Skeletal muscle tissue (tissue), 4 donors: ENCODE results near the gene PBX1. TPM values are rescaled to one million over a fixed set of nuclear protein-coding genes. Genes with fewer than 3 reads are reported as not detected.

ENCODE experiments used
- H3K27ac ChIP-seq: one replicate; pipeline ENCODE4 v1.7.0; 2013; ENCODE audit warnings: mild to moderate bottlenecking, low read depth, low read length, inconsistent platforms
- H3K27me3 ChIP-seq, 3 donors: one replicate each; pipeline ENCODE4 v1.7.0; 2013; ENCODE audit warnings: low read length in 3 of 3; ENCODE audit not compliant: control insufficient read depth in 3 of 3, insufficient read depth in 3 of 3
- H3K36me3 ChIP-seq, 3 donors: one replicate each; pipeline ENCODE4 v1.7.0; 2013; ENCODE audit warnings: low read length in 3 of 3; ENCODE audit not compliant: control insufficient read depth in 3 of 3, insufficient read depth in 3 of 3
- H3K4me1 ChIP-seq, 3 donors: one replicate each; pipeline ENCODE4 v1.7.0; 2013; ENCODE audit warnings: low read length in 3 of 3, mild to moderate bottlenecking in 3 of 3; ENCODE audit not compliant: control insufficient read depth in 3 of 3, insufficient read depth in 3 of 3
- H3K4me3 ChIP-seq, 3 donors: one replicate each; pipeline ENCODE4 v1.7.0; 2013; ENCODE audit warnings: low read length in 3 of 3
- H3K9ac ChIP-seq, 3 donors: one replicate each; pipeline ENCODE4 v1.7.0; 2013; ENCODE audit warnings: low read length in 3 of 3, mild to moderate bottlenecking in 3 of 3, moderate library complexity in 2 of 3, low read depth in 1 of 3
- H3K9me3 ChIP-seq, 3 donors: one replicate each; pipeline ENCODE4 v1.7.0; 2013; ENCODE audit warnings: low read length in 3 of 3; ENCODE audit not compliant: control insufficient read depth in 3 of 3
- total RNA-seq: library from RNA; depleted of rRNA; stranded (reverse); fragments of >200 nt; gene quantifications from one replicate; pipeline ENCODE4 v1.2.3, GENCODE V29; 2014
- donor health status: Osteomylitis.

The PBX1 gene
- total RNA-seq, 1 donor from 2014 or later: 53.2 TPM

DNA sequence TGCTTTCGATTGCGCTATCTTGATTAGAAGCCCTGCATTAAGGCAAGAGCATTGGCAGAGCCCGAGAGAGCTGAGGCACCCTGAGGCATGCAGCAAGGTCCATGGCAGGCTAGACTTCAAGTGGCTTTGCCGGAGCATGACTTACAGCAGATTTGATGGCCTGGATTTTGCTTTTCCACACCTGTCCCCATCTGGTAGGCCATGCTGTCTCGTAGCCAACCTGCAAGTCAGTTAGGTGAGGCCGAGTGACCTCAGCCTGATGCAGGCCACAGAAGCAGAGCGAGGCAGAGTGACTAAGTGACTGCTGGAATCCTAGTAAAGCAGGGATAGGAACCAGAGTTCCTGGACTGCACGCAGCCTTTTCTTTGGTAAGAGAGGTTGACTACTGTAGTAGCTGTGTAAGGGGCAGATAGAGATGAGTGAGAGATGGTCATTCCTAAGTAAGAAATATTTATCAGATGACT is 148.9 kb downstream of the PBX1 start:
- Histone ChIP-seq H3K9ac (peak overlapping the region in 2 of 3 donors; percentile 58 to 61), H3K4me3 (peak overlapping the region; percentile 2 to 13 (median 12)), H3K27ac (peak overlapping the region; percentile 28), H3K27me3 (no peaks in the 10 kb centered on the region), H3K4me1 (peaks cover 38 to 59% (median 47%) of the 10 kb centered on the region in 3 donors), H3K36me3 (no peaks in the 10 kb centered on the region), H3K9me3 (no peaks in the 10 kb centered on the region)

DNA sequence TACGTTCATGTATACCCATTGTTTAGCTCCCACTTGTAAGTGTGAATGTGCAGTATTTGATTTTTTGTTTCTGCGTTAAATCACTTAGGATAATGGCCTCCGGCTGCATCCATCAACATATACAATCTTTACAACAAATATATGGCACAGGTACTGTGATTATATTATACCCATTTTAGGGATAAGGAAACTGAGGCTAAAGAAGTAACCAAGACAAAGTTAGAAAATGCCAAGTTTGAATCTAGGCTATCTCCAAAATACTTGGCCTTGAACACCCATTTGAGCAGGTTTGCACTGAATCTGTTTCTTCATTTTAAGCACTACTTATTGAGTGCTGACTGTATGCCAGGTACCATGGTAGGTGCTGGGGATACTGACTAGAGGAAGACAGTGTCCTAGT is 149.6 kb downstream of the PBX1 start:
- Histone ChIP-seq H3K4me3 (no peak overlapping the region), H3K27me3 (no peaks in the 10 kb centered on the region), H3K9me3 (no peaks in the 10 kb centered on the region), H3K36me3 (no peaks in the 10 kb centered on the region), H3K27ac (no peak overlapping the region), H3K4me1 (peaks cover 39 to 58% (median 44%) of the 10 kb centered on the region in 3 donors), H3K9ac (no peak overlapping the region)

DNA sequence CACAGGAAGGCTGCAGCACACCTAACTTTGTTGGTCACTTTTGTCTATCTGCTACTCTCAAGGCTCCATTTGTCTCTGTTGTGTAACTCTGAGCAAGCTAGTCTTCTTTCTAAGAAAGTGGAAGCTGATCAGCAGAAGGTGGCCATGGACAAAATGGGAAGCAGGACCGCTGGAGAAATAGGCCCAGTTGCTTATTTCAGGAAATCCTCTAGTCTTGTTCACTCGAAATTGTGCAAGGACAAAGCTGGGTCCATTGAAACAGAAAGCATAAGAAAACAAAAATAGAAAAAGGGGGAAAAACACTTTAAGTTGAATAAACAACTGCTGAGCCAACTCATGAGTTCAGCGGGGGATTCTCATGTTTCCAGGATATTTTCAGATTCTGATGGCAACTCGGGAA is 150.1 kb downstream of the PBX1 start:
- no peaks in the 10 kb centered on the region for H3K9me3 ChIP-seq
- H3K36me3 ChIP-seq: no peaks in the 10 kb centered on the region
- H3K27me3 ChIP-seq: no peaks in the 10 kb centered on the region
- no peak overlapping the region for H3K9ac ChIP-seq
- peaks cover 39 to 58% (median 42%) of the 10 kb centered on the region in 3 donors for H3K4me1 ChIP-seq
- no peak overlapping the region for H3K27ac ChIP-seq
- no peak overlapping the region for H3K4me3 ChIP-seq

- Histone ChIP-seq H3K4me1 (peaks cover 39 to 61% (median 42%) of the 10 kb centered on the region in 3 donors), H3K27ac (no peak overlapping the region), H3K9ac (no peak overlapping the region), H3K36me3 (no peaks in the 10 kb centered on the region), H3K9me3 (no peaks in the 10 kb centered on the region), H3K4me3 (no peak overlapping the region), H3K27me3 (no peaks in the 10 kb centered on the region)
These were observed 150.7 kb downstream of the PBX1 start for GRCh38 chr1:164709541-164710278.

- Histone ChIP-seq H3K9ac (peak overlapping the region in 1 of 3 donors; percentile 40), H3K27me3 (no peaks in the 10 kb centered on the region), H3K4me1 (peaks cover 32 to 55% (median 35%) of the 10 kb centered on the region in 3 donors), H3K9me3 (no peaks in the 10 kb centered on the region), H3K36me3 (no peaks in the 10 kb centered on the region), H3K27ac (peak overlapping the region; percentile 20), H3K4me3 (peak overlapping the region in 2 of 3 donors; percentile 3 to 14)
These were observed 153.4 kb downstream of the PBX1 start for GRCh38 chr1:164712131-164713036.

- no peak overlapping the region for H3K9ac ChIP-seq
- no peaks in the 10 kb centered on the region for H3K36me3 ChIP-seq
- no peak overlapping the region for H3K27ac ChIP-seq
- no peaks in the 10 kb centered on the region for H3K27me3 ChIP-seq
- H3K4me1 ChIP-seq: peaks cover 29 to 55% (median 30%) of the 10 kb centered on the region in 3 donors
- H3K9me3 ChIP-seq: no peaks in the 10 kb centered on the region
- no peak overlapping the region for H3K4me3 ChIP-seq
These were observed 154.6 kb downstream of the PBX1 start for GRCh38 chr1:164713456-164714207.

GRCh38 chr1:164716992-164717703 is 158.2 kb downstream of the PBX1 start:
- peak overlapping the region; percentile 31 for H3K27ac ChIP-seq
- H3K9ac ChIP-seq: no peak overlapping the region
- no peaks in the 10 kb centered on the region for H3K27me3 ChIP-seq
- H3K36me3 ChIP-seq: no peaks in the 10 kb centered on the region
- no peaks in the 10 kb centered on the region for H3K9me3 ChIP-seq
- no peak overlapping the region for H3K4me3 ChIP-seq
- H3K4me1 ChIP-seq: peaks cover 34 to 61% (median 45%) of the 10 kb centered on the region in 3 donors

GRCh38 chr1:164718821-164719220 is 159.8 kb downstream of the PBX1 start:
- no peaks in the 10 kb centered on the region for H3K36me3 ChIP-seq
- H3K9me3 ChIP-seq: no peaks in the 10 kb centered on the region
- no peak overlapping the region for H3K27ac ChIP-seq
- no peaks in the 10 kb centered on the region for H3K27me3 ChIP-seq
- H3K4me3 ChIP-seq: no peak overlapping the region
- peaks cover 31 to 55% (median 37%) of the 10 kb centered on the region in 3 donors for H3K4me1 ChIP-seq
- H3K9ac ChIP-seq: no peak overlapping the region
